PC-9 (cell line): ENCODE data around the gene NFKBIZ. TPM values are rescaled to one million over a fixed set of nuclear protein-coding genes. Genes with fewer than 3 reads are reported as not detected.

Experiments
- BruUV-seq: library from RNA; stranded (reverse); fragments of 400-500 nt; replicated peaks from 2 replicates; lab custom pipeline; 2021; lab: Mats Ljungman, UMichigan
- CTCF ChIA-PET: fragments of 300-600 bp; sonication (Branson Sonifier 250); formaldehyde crosslinking; loops from one replicate; lab custom pipeline; 2022; ENCODE audit warnings: antibody characterized with exemption; lab: Charles Lee
- POLR2A ChIA-PET: fragments of 300-600 bp; sonication (Branson Sonifier 250); formaldehyde crosslinking; loops from one replicate; lab custom pipeline; 2022; ENCODE audit warnings: antibody characterized with exemption; ENCODE audit not compliant: unreplicated experiment; lab: Charles Lee
- DNase-seq, 2 experiments: peaks; one replicate each; pipeline versions ENCODE4 v3.0.0 to v3.0.0-alpha.2; 2015 to 2022; ENCODE audit warnings: mixed read lengths in 1 of 2
- H2AFZ ChIP-seq: fragments of 200-600 bp; sonication (generic); 2 replicates; pipeline ENCODE4 v1.8.1; 2017; ENCODE audit warnings: antibody characterized with exemption
- H3F3A ChIP-seq: fragments of 200-600 bp; sonication (generic); 2 replicates; pipeline ENCODE4 v1.8.1; 2017; ENCODE audit warnings: antibody characterized with exemption, mild to moderate bottlenecking, low read depth; ENCODE audit not compliant: insufficient read depth
- H3K27ac ChIP-seq: fragments of 200-600 bp; sonication (generic); 2 replicates; pipeline ENCODE4 v1.6.1; 2016; ENCODE audit warnings: mixed run types
- H3K27me3 ChIP-seq: fragments of 200-600 bp; sonication (generic); 2 replicates; pipeline ENCODE4 v1.6.1; 2016; ENCODE audit warnings: low read depth, mixed run types; ENCODE audit not compliant: insufficient read depth
- H3K36me3 ChIP-seq: fragments of 200-600 bp; sonication (generic); 2 replicates; pipeline ENCODE4 v1.6.1; 2016; ENCODE audit warnings: low read depth, mixed run types
- H3K4me1 ChIP-seq: fragments of 200-600 bp; sonication (generic); replicated peaks from 2 replicates; pipeline ENCODE4 v1.6.1; 2016; ENCODE audit warnings: mixed run types; ENCODE audit not compliant: insufficient read depth
- H3K4me2 ChIP-seq: fragments of 200-600 bp; sonication (generic); 2 replicates; pipeline ENCODE4 v1.6.1; 2017; ENCODE audit warnings: mixed run types
- H3K4me3 ChIP-seq: fragments of 200-600 bp; sonication (generic); 2 replicates; pipeline ENCODE4 v1.6.1; 2016; ENCODE audit warnings: mixed run types
- H3K79me2 ChIP-seq: fragments of 200-600 bp; sonication (generic); 2 replicates; pipeline ENCODE4 v1.6.1; 2017; ENCODE audit warnings: low read depth, mixed run types
- H3K9me2 ChIP-seq: fragments of 200-600 bp; sonication (generic); 2 replicates; pipeline ENCODE4 v1.8.1; 2017; ENCODE audit warnings: mild to moderate bottlenecking; ENCODE audit not compliant: insufficient read depth
- H3K9me3 ChIP-seq: fragments of 200-600 bp; sonication (generic); 2 replicates; pipeline ENCODE4 v1.8.1; 2016; ENCODE audit warnings: low read depth; ENCODE audit not compliant: insufficient read depth
- H4K20me1 ChIP-seq: fragments of 200-600 bp; sonication (generic); 2 replicates; pipeline ENCODE4 v1.8.1; 2017; ENCODE audit not compliant: insufficient read depth
- CTCF ChIP-seq: fragments of 200-600 bp; sonication (generic); conservative IDR thresholded peaks from 2 replicates; pipeline ENCODE4 v1.6.1; 2017; ENCODE audit warnings: mixed run types, antibody characterized with exemption, mild to moderate bottlenecking, moderate library complexity
- EZH2 ChIP-seq: fragments of 200-600 bp; sonication (generic); IDR thresholded peaks from 2 replicates; pipeline ENCODE4 v1.8.0; 2017; ENCODE audit warnings: antibody characterized with exemption, low read depth
- intact Hi-C: fragments of 100-400 bp; cut with micrococcal nuclease; formaldehyde crosslinking; loops from one replicate; pipeline ENCODE4 v1.10.0; 2022; ENCODE audit not compliant: unreplicated experiment
- total RNA-seq: library from RNA; stranded (reverse); gene quantifications from 2 replicates; pipeline ENCODE4 v1.2.3, GENCODE V29; 2021

Gene NFKBIZ
- total RNA-seq, 1 experiment from 2014 or later: 44.9 TPM

- Histone ChIP-seq H3K9me2 (no peaks in the 10 kb centered on the region), H3K27me3 (no peaks in the 10 kb centered on the region), H3K36me3 (no peaks in the 10 kb centered on the region), H3K4me3 (no peak overlapping the region), H3K79me2 (no peaks in the 10 kb centered on the region), H3K27ac (no peak overlapping the region), H3F3A (peaks cover 3% of the 10 kb centered on the region; the same call in 1 of the 2 replicates), H3K4me1 (peaks cover 23% of the 10 kb centered on the region), H3K9me3 (no peaks in the 10 kb centered on the region), H4K20me1 (no peaks in the 10 kb centered on the region), H3K4me2 (no peak overlapping the region), H2AFZ (no peak overlapping the region)
- intact Hi-C loops: no loop called here
- BruUV-seq: no TSS peak
- ChIA-PET CTCF (interaction anchor here (0.7 kb wide), 1 partner anchor 11 kb away, joined by 3 read pairs; no protein-coding TSS in a partner anchor), POLR2A (interaction anchor here (0.7 kb wide), 1 partner anchor 137 kb away, joined by 4 read pairs; no protein-coding TSS in a partner anchor)
- TF ChIP-seq EZH2 (no peak), CTCF (no peak)
- DNase-seq: no peak
Measured at GRCh38 chr3:101824702-101825101, 24.6 kb upstream of the NFKBIZ start.

- ChIA-PET CTCF (no interaction called here), POLR2A (interaction anchor here (0.6 kb wide), 2 partner anchors 17 to 337 kb away, joined by 4 to 11 read pairs; no protein-coding TSS in a partner anchor)
- peaks cover 23% of the 10 kb centered on the region for H3K4me1 ChIP-seq
- no peaks in the 10 kb centered on the region for H3K79me2 ChIP-seq
- no TSS peak for BruUV-seq
- no peaks in the 10 kb centered on the region for H3K36me3 ChIP-seq
- H3K9me3 ChIP-seq: no peaks in the 10 kb centered on the region
- no peak for DNase-seq
- H4K20me1 ChIP-seq: no peaks in the 10 kb centered on the region
- H3K4me2 ChIP-seq: no peak overlapping the region
- 0 out of 2 replicates have a peak overlapping the region, but pooled peaks have one; percentile 10 for H2AFZ ChIP-seq
- H3K27me3 ChIP-seq: no peaks in the 10 kb centered on the region
- no peaks in the 10 kb centered on the region for H3K9me2 ChIP-seq
- no peak overlapping the region for H3K4me3 ChIP-seq
- no peak for TF ChIP-seq EZH2
- TF ChIP-seq CTCF: no peak
- peaks cover 3% of the 10 kb centered on the region; the same call in 1 of the 2 replicates for H3F3A ChIP-seq
- peak overlapping the region; percentile 7; the same call in 1 of the 2 replicates for H3K27ac ChIP-seq
- intact Hi-C loops: no loop called here
Measured at GRCh38 chr3:101825904-101826445, 23.3 kb upstream of the NFKBIZ start.

- peak overlapping the region; percentile 92 for H2AFZ ChIP-seq
- no TSS peak for BruUV-seq
- H3F3A ChIP-seq: peaks cover 3% of the 10 kb centered on the region; the same call in 1 of the 2 replicates
- intact Hi-C loops: loop anchor here (1.0 kb wide), 1 partner anchor 22 kb away; the partner anchor contains the start of gene NFKBIZ
- CTCF ChIA-PET: interaction anchor here (0.6 kb wide), 1 partner anchor 13 kb away, joined by 3 read pairs; no protein-coding TSS in a partner anchor
- peak overlapping the region; percentile 74 for H3K4me3 ChIP-seq
- POLR2A ChIA-PET: interaction anchor here (0.6 to 1.9 kb wide), 6 partner anchors 19 to 703 kb away, joined by 3 to 20 read pairs (median 3); partner anchors contain the start of gene NFKBIZ
- peak overlapping the region; percentile 76 for H3K4me2 ChIP-seq
- H3K9me3 ChIP-seq: no peaks in the 10 kb centered on the region; the same call in 1 of the 2 replicates
- H3K9me2 ChIP-seq: 0 out of 2 replicates have a peak, but pooled peaks cover 4% of the 10 kb centered on the region
- no peak for TF ChIP-seq CTCF
- no peak for TF ChIP-seq EZH2
- DNase-seq: peak; percentile 67 to 73
- H3K36me3 ChIP-seq: no peaks in the 10 kb centered on the region
- peaks cover 23% of the 10 kb centered on the region for H3K4me1 ChIP-seq
- no peaks in the 10 kb centered on the region for H3K27me3 ChIP-seq
- H4K20me1 ChIP-seq: no peaks in the 10 kb centered on the region
- H3K79me2 ChIP-seq: no peaks in the 10 kb centered on the region
- H3K27ac ChIP-seq: peak overlapping the region; percentile 56
Measured at GRCh38 chr3:101827211-101828174, 21.8 kb upstream of the NFKBIZ start.
